Heart right ventricle (tissue), 16 donors: ENCODE data around the gene NBL1. TPM values are rescaled to one million over a fixed set of nuclear protein-coding genes. Genes with fewer than 3 reads are reported as not detected.

Source experiments
- ATAC-seq, 8 donors: fragments of 200-7000 bp; cut with Tn5 transposase; one replicate each; pipeline ENCODE4 v1.9.1; 2020; ENCODE audit warnings: mild to moderate bottlenecking in 8 of 8, moderate library complexity in 8 of 8, moderate number of reproducible peaks in 1 of 8
- DNase-seq, 2 donors: peaks; one replicate each; pipeline ENCODE4 v3.0.0-alpha.2; 2020
- H3K27ac ChIP-seq, 10 donors: fragments of 200-600 bp; sonication (generic) in 2 of 10; one replicate each; pipeline versions ENCODE4 v1.5.0 to v1.8.0; 2020 to 2022; ENCODE audit warnings: mild to moderate bottlenecking in 3 of 10
- H3K27me3 ChIP-seq, 7 donors: fragments of 200-600 bp; one replicate each; pipeline ENCODE4 v1.8.0; 2021 to 2022; ENCODE audit warnings: mild to moderate bottlenecking in 2 of 7
- H3K36me3 ChIP-seq, 9 donors: fragments of 200-600 bp; sonication (generic) in 1 of 9; one replicate each; pipeline versions ENCODE4 v1.5.0 to v1.8.0; 2020 to 2022; ENCODE audit warnings: mild to moderate bottlenecking in 2 of 9
- H3K4me1 ChIP-seq, 9 donors: fragments of 200-600 bp; sonication (generic) in 1 of 9; one replicate each; pipeline versions ENCODE4 v1.5.0 to v1.8.0; 2020 to 2022; ENCODE audit warnings: mild to moderate bottlenecking in 4 of 9
- H3K4me3 ChIP-seq, 10 donors: fragments of 200-600 bp; sonication (generic) in 2 of 10; one replicate each; pipeline versions ENCODE4 v1.5.0 to v1.8.0; 2020 to 2022; ENCODE audit warnings: mild to moderate bottlenecking in 7 of 10, moderate library complexity in 2 of 10
- H3K9me3 ChIP-seq, 11 donors: fragments of 200-600 bp in 10 of 11; sonication (generic) in 2 of 11; one replicate each; pipeline versions ENCODE4 v1.5.0 to v1.8.0; 2013 to 2022; ENCODE audit warnings: mild to moderate bottlenecking in 2 of 11, control low read depth in 1 of 11, moderate library complexity in 1 of 11
- WGBS, 2 donors: extraction: QIAGEN DNeasy Blood & Tissue Kit; methylation state at CpG; one replicate each; pipeline ENCODE4 v1.1.7; 2013; ENCODE audit warnings: inconsistent platforms in 1 of 2; 5-methylcytosine and 5-hydroxymethylcytosine counted together
- intact Hi-C, 10 donors: fragments of 100-400 bp; cut with DNase I; formaldehyde crosslinking; loops; one replicate each; pipeline versions ENCODE4 v1.11.1 to v1.14.2; 2022
- polyA plus RNA-seq, 2 donors: library from polyadenylated mRNA; stranded (reverse); fragments of 200-250 nt; gene quantifications; one replicate each; pipeline ENCODE4 v1.2.3, GENCODE V29; 2013
- total RNA-seq, 10 donors: library from RNA; stranded (reverse); fragmentation: NEBNext Ultra II Directional in 3 of 10; extraction: Animal tissue kit (Norgen Biotek cat#: 25700) in 3 of 10; gene quantifications; one replicate each; pipeline versions ENCODE4 v1.2.1 to v1.2.4, GENCODE V29; 2021 to 2023
- TF ChIP-seq, protein P1 (sequence below), 9 donors: fragments of 200-600 bp; sonication (generic) in 2 of 9; IDR thresholded peaks; one replicate each; pipeline versions ENCODE4 v1.5.0 to v1.8.0; 2021 to 2022; ENCODE audit warnings: antibody characterized with exemption in 9 of 9, mild to moderate bottlenecking in 5 of 9, moderate library complexity in 1 of 9
- donor health status: Arrhythmogenic right ventricular cardiomyopathy.
- donor health status: ischemic (EF 13 %, LVEDD 7.1; RV severe dilation, severe dysfunction).
- donor health status: healthy with polysubstance abuse.
- donor health status: DM: no; HTN: yes; CAD: no.
- donor health status: DM: no; HTN: no; CAD: no.
- donor health status: ischemic (EF 25% LVEDD 6.9; RV normal size, moderate dysfunction).
- donor health status: ischemic (EF 25% LVEDD 5.7; RV mildly dilated, moderate dysfunction).
- donor health status: healthy.
- donor health status: DM: yes; HTN: yes; CAD: no.
- donor health status: Ischemic cardiomyopathy.
- donor health status: ischemic (EF 35%, LVEDD 5.7; RV mildly dilated, moderate dysfunction).
- donor health status: nonischemic (EF 11% LVEDD 7.7; RV severe dilation, severe dysfunction).
- donor health status: DM: yes; HTN: yes; CAD: no.
- donor health status: PGD.
- donor health status: ischemic (EF 29% LVEDD 5.4; RV normal size, mild dysfunction).
- donor health status: nonischemic (EF 23%, LVEDD 6.1; RV moderate dilation, normal function).

NBL1 gene
- total and polyA plus RNA-seq, 12 donors = 18.5 to 48.7 (median 38.3) TPM

DNA sequence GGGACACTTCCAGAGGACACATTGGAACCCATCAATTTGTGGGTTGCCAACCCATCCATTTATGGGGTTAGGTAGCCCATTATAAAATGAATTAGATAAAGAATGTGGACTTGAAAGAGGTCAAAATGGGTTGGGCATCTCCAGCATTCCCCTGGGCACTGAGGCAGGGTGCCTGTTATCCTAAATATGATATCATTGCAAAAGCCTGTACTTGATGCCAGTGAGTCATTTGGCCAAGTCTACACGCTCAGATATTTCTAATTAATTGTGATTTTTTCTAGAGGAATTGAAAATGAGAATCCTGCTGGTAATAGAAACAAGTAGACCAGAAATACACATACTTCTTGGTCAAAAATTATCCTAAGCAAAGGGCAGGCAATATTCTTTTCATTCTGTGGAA lies 21.9 kb upstream of the NBL1 start:
- no peak overlapping the region for H3K27ac ChIP-seq
- intact Hi-C loops = no loop called here
- H3K4me1 ChIP-seq = peaks cover 12 to 53% (median 37%) of the 10 kb centered on the region in 9 donors
- WGBS, 2 donors = 74 to 78% methylated on average over 1 of the region's 1 CpG
- no peak for DNase-seq
- peaks cover 0 to 66% (median 24%) of the 10 kb centered on the region in 9 donors for H3K36me3 ChIP-seq
- TF ChIP-seq, protein P1, sequence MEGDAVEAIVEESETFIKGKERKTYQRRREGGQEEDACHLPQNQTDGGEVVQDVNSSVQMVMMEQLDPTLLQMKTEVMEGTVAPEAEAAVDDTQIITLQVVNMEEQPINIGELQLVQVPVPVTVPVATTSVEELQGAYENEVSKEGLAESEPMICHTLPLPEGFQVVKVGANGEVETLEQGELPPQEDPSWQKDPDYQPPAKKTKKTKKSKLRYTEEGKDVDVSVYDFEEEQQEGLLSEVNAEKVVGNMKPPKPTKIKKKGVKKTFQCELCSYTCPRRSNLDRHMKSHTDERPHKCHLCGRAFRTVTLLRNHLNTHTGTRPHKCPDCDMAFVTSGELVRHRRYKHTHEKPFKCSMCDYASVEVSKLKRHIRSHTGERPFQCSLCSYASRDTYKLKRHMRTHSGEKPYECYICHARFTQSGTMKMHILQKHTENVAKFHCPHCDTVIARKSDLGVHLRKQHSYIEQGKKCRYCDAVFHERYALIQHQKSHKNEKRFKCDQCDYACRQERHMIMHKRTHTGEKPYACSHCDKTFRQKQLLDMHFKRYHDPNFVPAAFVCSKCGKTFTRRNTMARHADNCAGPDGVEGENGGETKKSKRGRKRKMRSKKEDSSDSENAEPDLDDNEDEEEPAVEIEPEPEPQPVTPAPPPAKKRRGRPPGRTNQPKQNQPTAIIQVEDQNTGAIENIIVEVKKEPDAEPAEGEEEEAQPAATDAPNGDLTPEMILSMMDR (IDR thresholded peaks at IDR 0.05) = no peak
- H3K4me3 ChIP-seq = no peak overlapping the region
- peak in 1 of 8 donors; percentile 41 for ATAC-seq
- no peaks in the 10 kb centered on the region for H3K9me3 ChIP-seq
- H3K27me3 ChIP-seq = no peaks in the 10 kb centered on the region

DNA sequence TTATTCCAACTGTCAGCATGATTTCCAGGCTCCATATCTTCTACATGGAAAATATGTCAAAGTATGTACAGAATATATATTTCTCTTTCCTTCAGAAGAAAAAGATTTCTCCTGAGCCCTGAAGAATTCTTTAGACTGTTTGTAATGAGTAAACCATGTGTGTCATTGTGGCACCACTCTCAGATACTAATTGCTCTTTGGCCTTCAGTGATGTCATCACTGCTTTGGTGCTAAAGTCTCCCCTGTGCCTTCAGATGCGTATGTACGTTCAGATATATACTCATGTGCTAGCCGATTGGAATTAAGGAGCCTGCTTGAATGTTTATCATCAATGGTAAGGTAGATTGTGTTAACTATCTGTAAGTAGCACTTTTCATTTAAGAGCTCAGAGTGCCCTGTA lies 20.6 kb upstream of the NBL1 start:
- TF ChIP-seq, protein P1 (IDR thresholded peaks at IDR 0.05) = no peak
- Histone ChIP-seq H3K27me3 (no peaks in the 10 kb centered on the region), H3K27ac (no peak overlapping the region), H3K9me3 (no peaks in the 10 kb centered on the region), H3K4me1 (peaks cover 10 to 46% (median 37%) of the 10 kb centered on the region in 9 donors), H3K36me3 (peaks cover 0 to 66% (median 33%) of the 10 kb centered on the region in 9 donors), H3K4me3 (no peak overlapping the region)
- DNase-seq (no peak), ATAC-seq (no peak)
- intact Hi-C loops = no loop called here
- 85 to 86% methylated on average over 3 of the region's 3 CpGs for WGBS, 2 donors

DNA sequence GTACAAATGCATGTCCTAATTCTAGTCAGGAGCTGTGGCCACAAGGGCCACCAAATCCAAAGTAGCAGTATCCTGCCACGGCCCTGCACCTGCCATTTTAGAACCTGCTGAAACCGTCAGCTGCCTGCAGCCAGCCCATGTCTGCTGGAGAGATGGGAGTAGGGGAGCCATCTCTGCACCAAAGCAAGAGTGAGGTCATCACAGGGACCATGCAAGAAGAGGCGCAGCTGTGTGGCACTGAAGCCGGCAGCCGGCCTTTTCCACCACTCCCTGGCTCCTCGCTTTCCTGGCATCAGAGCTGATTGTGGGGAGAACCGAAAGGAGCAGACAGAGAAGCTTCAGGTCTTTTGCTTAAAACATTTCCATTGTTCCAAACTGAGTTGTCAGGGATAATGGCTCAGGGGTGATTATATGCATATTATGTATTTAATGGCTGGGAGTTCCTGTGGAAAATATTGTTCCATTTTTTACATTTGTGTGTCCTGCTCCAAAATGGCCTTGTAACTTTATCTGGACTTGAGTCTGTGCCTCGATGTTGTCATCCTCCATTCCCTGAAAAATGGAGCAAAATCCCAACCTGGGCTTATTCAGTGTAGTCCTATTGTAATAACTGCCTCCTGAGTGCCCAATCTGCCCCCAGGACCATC lies 18.7 kb upstream of the NBL1 start:
- 94 to 97% methylated on average over 8 of the region's 8 CpGs for WGBS, 2 donors
- intact Hi-C loops = no loop called here
- no peaks in the 10 kb centered on the region for H3K9me3 ChIP-seq
- no peak for DNase-seq
- no peak overlapping the region for H3K4me3 ChIP-seq
- H3K27me3 ChIP-seq = no peaks in the 10 kb centered on the region
- TF ChIP-seq, protein P1 (IDR thresholded peaks at IDR 0.05) = no peak
- H3K36me3 ChIP-seq = peaks cover 0 to 68% (median 33%) of the 10 kb centered on the region in 9 donors
- H3K27ac ChIP-seq = no peak overlapping the region
- no peak for ATAC-seq
- H3K4me1 ChIP-seq = peaks cover 4 to 39% (median 25%) of the 10 kb centered on the region in 9 donors

DNA sequence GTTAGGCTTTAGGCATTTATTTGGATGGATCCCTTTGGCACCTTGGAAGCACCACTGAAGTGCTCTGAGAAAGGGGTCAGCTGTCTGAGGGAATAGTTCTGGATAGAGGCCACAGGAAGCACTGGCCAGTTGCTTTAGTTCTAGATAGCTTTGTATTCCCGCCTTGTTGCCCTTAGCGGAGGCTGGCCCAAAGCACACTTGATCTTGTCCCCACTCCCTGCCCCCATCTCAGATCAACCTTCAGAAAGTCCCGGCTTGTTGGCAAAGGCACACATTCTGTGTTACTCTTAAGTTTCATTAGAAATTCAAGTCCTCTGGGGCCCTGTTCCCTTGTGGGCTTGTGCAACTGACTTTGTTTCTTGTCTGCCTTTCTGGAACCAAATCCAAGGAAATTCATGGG lies 15.2 kb upstream of the NBL1 start:
- H3K4me1 ChIP-seq = peaks cover 0 to 19% (median 7%) of the 10 kb centered on the region in 9 donors
- H3K4me3 ChIP-seq = no peak overlapping the region
- H3K27ac ChIP-seq = no peak overlapping the region
- DNase-seq (no peak), ATAC-seq (peak in 2 of 8 donors; percentile 9 to 11)
- H3K9me3 ChIP-seq = no peaks in the 10 kb centered on the region
- 62 to 76% methylated on average over 3 of the region's 3 CpGs for WGBS, 2 donors
- peaks cover 0 to 59% (median 30%) of the 10 kb centered on the region in 9 donors for H3K36me3 ChIP-seq
- intact Hi-C loops = no loop called here
- H3K27me3 ChIP-seq = no peaks in the 10 kb centered on the region
- TF ChIP-seq, protein P1 (IDR thresholded peaks at IDR 0.05) = no peak
